ENCODE measurements around the gene LCE1C. TPM values are rescaled to one million over a fixed set of nuclear protein-coding genes. Genes with fewer than 3 reads are reported as not detected.

The LCE1C gene
- total RNA-seq, 1 donor from 2014 or later = not detected

GRCh38 chr1:152761609-152762213 lies 44.7 kb downstream of the LCE1C start:
- DNase-seq (ENCODE audit: low read depth) = no peak
- no peak overlapping the region for H3K4me3 ChIP-seq (ENCODE audit: low read depth, low read length)
- TF ChIP-seq CTCF (conservative IDR thresholded peaks at IDR 0.05; ENCODE audit: low read depth, low read length) = no peak

GRCh38 chr1:152760551-152761190 lies 45.8 kb downstream of the LCE1C start:
- DNase-seq (ENCODE audit: low read depth) = no peak
- TF ChIP-seq CTCF (conservative IDR thresholded peaks at IDR 0.05; ENCODE audit: low read depth, low read length) = no peak
- no peak overlapping the region for H3K4me3 ChIP-seq (ENCODE audit: low read depth, low read length)

- TF ChIP-seq CTCF (conservative IDR thresholded peaks at IDR 0.05; ENCODE audit: low read depth, low read length) = no peak
- H3K4me3 ChIP-seq (ENCODE audit: low read depth, low read length) = no peak overlapping the region
- no peak for DNase-seq (ENCODE audit: low read depth)
Measured at GRCh38 chr1:152759453-152760173, 46.8 kb downstream of the LCE1C start.

GRCh38 chr1:152758636-152759035 lies 47.8 kb downstream of the LCE1C start:
- TF ChIP-seq CTCF (conservative IDR thresholded peaks at IDR 0.05; ENCODE audit: low read depth, low read length) = no peak
- no peak for DNase-seq (ENCODE audit: low read depth)

GRCh38 chr1:152757747-152758146 lies 48.7 kb downstream of the LCE1C start, which contains the start of gene KPRP:
KPRP (plus strand) TSS chr1:152758025; CDS start chr1:152759589, 1,564 bp downstream.
- DNase-seq (ENCODE audit: low read depth) = no peak
- TF ChIP-seq CTCF (conservative IDR thresholded peaks at IDR 0.05; ENCODE audit: low read depth, low read length) = no peak
- no peak within 1 kb of the TSS for H3K4me3 ChIP-seq (ENCODE audit: low read depth, low read length)

More at GRCh38 chr1:152758636-152759035, 47.8 kb downstream of the LCE1C start:
- H3K4me3 ChIP-seq (ENCODE audit: low read depth, low read length) = no peak overlapping the region

GRCh38 chr1:152756872-152757271 lies 49.6 kb downstream of the LCE1C start:
- no peak overlapping the region for H3K4me3 ChIP-seq (ENCODE audit: low read depth, low read length)
- DNase-seq (ENCODE audit: low read depth) = no peak
- TF ChIP-seq CTCF (conservative IDR thresholded peaks at IDR 0.05; ENCODE audit: low read depth, low read length) = no peak

Other genes starting within 250 kb of the LCE1C start
- gene LCE3E, start 239.9 kb downstream of the LCE1C start, total RNA-seq = not detected in 2 replicates
- not detected in 2 replicates for gene LCE3D, start 226.1 kb downstream of the LCE1C start, total RNA-seq
- gene LCE3C, start 206.4 kb downstream of the LCE1C start, total RNA-seq = not detected in 2 replicates
- gene LCE3B, start 192.8 kb downstream of the LCE1C start, total RNA-seq = not detected in 2 replicates
- not detected in 2 replicates for gene LCE3A, start 183.5 kb downstream of the LCE1C start, total RNA-seq
- gene LCE2D, start 143.3 kb downstream of the LCE1C start, total RNA-seq = not detected in 2 replicates
- gene LCE2C, start 131.4 kb downstream of the LCE1C start, total RNA-seq = not detected in 2 replicates
- gene LCE2B, start 120.5 kb downstream of the LCE1C start, total RNA-seq = not detected in 2 replicates
- gene LCE2A, start 108.3 kb downstream of the LCE1C start, total RNA-seq = not detected in 2 replicates
- not detected in 2 replicates for gene LCE4A, start 98.5 kb downstream of the LCE1C start, total RNA-seq
- not detected in 2 replicates for gene KPRP, start 48.6 kb downstream of the LCE1C start, total RNA-seq
- not detected in 2 replicates for gene LCE1F, start 31.5 kb downstream of the LCE1C start, total RNA-seq
- gene LCE1E, start 20.4 kb downstream of the LCE1C start, total RNA-seq = not detected in 2 replicates
- gene LCE1D, start 9.9 kb downstream of the LCE1C start, total RNA-seq = not detected in 2 replicates
- not detected in 2 replicates for gene LCE1B, start 5.3 kb upstream of the LCE1C start, total RNA-seq
- not detected in 2 replicates for gene LCE1A, start 20.8 kb upstream of the LCE1C start, total RNA-seq
- not detected in 2 replicates for gene LCE6A, start 36.2 kb upstream of the LCE1C start, total RNA-seq
- not detected in 2 replicates for gene LCE7A, start 53.3 kb upstream of the LCE1C start, total RNA-seq
- gene SMCP, start 71.7 kb upstream of the LCE1C start, total RNA-seq = not detected in 2 replicates
- gene IVL, start 101.9 kb upstream of the LCE1C start, total RNA-seq = 0.35 and 2.1 TPM in 2 replicates
- gene SPRR5, start 140.6 kb upstream of the LCE1C start, total RNA-seq = not detected in 2 replicates
- not detected in 2 replicates for gene SPRR4, start 164.0 kb upstream of the LCE1C start, total RNA-seq
- gene SPRR1A, start 177.4 kb upstream of the LCE1C start, total RNA-seq = not detected in 2 replicates
- gene SPRR3, start 195.1 kb upstream of the LCE1C start, total RNA-seq = not detected in 2 replicates
- 0.75 TPM in 1 of 2 replicates, not detected in the other for gene SPRR1B, start 224.6 kb upstream of the LCE1C start, total RNA-seq
- gene SPRR2D, start 234.5 kb upstream of the LCE1C start, total RNA-seq = not detected in 2 replicates